Stimulated activated CD8-positive, alpha-beta memory T cell treated with anti-CD3 and anti-CD28 coated beads, Interleukin-12 subunit alpha, Interleukin-12 subunit beta, amount 100 ng/mL, for 1 hour (primary cell): ENCODE measurements around the gene ARHGAP6.

Source experiments
- DNase-seq: peaks from one replicate; pipeline ENCODE4 v3.0.0-alpha.2; 2020; ENCODE audit warnings: low read depth

ARHGAP6 gene

DNA sequence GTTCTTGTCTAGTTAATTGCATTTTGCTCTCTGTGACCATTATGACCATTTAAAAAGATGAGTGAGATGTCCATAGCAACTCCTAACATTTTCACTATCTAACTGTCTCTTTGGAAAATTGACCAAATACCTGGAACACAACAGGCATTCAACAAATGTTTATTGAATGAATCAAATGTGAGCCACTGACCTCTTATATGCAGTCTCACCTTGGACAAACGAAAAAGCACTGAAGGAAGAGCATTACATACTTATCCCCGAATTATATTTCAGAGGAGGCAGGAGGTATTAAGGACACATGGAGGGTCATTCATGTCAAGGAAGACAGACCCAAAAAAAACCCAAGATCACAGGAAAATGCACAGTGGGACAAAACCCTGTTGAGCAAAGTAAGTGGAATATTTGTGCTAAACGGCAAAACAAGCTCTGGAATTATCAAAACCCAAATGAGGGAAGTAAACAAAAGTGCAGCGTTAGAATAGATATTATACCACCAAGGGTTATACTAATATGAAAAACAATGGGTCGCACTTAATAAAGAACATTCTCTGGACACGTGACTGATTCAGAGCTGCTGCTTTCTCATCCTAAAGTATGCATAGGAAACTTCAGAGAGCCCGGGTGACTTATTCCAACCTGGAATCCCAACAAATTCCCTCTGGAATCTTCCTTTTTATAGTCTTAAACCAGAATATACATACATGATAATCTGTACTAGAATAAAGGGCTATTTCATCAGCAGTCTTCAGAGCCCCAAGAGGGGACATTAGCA, 240.6 kb downstream of the ARHGAP6 start:
- no peak for DNase-seq

DNA sequence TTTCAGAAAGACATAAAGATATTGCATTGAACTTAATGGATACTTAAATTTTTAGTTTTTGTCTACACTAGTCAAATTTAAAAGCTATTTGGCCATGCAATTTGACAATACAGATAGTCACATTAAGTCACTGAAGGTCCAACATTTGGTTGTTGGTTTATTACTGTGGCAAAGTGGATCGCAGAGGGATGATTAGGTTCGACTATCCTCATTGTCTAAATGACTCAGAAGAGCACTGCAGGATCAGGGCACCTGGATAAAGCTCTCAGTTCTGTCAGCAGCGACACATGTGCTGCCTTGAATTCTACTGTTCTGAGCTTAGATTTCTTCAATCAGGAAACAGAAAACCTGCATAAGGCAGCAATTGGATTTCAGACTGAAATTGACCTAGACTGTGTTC, 241.8 kb downstream of the ARHGAP6 start:
- no peak for DNase-seq

DNA sequence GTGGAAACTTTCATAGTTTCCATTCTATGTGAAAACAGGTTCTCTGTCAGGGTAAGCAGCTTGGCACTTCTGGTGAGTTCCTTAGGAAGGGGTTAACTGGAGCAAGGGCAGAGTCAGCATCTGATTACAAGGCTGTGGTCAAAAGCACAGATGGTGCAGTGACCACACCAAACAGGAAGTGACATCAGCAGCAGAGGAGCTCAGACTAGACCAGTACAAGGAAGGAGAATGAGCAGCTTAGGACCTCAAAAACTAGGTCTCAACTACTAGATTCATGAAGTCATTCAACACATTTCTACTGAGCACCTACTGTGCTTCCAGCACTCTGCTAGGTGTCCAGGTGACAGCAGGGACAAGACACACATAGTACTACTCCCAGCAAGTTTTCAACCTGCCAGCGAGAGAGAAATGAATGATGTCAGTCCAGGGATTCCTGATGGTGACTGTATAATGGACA, 242.3 kb downstream of the ARHGAP6 start:
- no peak for DNase-seq

DNA sequence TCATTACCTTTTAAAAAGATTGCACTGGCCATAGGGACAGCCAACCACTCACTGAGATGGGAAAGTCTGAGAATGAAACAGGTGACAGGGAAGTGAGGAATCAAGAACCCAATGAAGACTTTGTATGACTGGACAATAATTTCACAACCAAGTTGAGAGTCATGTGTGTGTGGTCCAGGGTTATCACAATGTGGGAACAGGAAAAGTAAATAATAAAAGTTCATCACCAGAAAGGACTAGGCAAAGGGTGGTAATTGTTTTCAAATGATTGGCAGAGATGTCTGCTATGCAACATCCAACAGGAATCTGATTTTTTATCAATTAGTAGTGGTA, 243.2 kb downstream of the ARHGAP6 start:
- no peak for DNase-seq

DNA sequence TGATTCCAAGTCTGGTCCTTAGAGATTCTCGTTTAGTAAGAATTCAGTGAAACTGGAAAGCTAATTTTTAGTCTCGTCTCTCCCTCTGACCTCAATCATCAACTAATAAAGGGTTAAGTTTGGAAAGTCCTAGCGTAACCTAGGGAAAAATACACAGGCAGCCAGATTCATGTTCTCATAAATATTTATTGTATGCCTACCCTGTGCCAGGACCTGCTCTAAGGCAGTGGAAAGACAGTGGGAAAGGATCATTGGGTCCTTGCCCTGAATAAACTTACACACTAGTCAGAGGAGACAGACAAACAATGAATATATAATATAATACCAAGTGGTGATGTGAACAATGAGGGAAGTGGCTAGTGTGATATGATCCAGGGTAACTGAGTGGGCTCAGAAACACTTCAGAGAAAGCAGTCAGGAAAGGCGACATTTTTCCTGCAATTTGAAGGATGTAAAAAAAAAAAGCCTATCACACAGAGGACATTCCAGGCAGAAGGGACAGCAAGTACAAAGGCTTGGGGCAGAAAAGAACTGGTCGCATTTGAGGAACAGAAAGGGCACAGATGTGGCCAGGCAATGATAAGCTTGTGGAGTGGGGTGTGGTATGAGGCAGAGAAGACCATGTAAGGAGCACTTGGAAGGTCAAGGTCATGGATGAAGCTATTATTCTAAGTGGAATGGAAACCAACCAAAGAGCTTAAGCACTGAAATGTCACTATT, 243.8 kb downstream of the ARHGAP6 start:
- DNase-seq: no peak

DNA sequence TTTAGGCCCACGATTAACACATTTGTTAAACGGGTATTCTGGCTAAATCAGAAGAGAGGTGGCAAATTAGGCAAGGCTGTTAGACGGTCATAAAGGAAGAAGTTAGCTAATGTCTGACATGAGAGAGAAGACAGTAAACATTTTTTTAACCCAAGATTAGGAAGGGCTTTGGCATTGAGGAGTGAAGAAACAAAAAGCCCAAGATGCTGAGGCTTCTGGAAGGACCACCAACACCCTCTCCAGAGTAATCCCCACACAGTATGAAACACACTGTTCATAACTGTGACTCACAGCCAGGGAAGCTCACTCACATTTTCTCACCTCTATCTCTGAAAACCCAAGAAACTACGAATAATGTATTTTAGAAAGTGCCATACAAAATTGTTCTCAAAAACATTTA, 244.9 kb downstream of the ARHGAP6 start:
- DNase-seq: no peak

DNA sequence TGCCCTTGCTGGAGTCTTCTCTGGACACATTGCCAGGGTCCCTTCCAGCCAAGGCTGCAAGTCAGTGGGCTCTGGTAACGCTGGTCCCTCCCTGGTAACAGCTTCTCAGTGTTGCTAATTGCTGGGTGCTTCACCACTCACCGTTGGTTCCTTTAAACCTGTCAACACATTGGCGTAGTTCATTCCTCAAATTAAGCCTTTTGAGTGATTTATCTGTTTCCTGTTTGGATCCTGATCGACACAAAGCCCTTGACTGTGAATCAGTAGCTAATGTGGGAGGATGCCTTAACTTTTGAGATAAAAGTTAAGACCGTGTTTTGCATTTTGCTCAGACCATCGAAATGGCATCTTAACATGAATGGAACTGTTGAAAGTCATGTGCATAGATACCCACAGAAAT, 246.6 kb downstream of the ARHGAP6 start:
- DNase-seq: no peak

DNA sequence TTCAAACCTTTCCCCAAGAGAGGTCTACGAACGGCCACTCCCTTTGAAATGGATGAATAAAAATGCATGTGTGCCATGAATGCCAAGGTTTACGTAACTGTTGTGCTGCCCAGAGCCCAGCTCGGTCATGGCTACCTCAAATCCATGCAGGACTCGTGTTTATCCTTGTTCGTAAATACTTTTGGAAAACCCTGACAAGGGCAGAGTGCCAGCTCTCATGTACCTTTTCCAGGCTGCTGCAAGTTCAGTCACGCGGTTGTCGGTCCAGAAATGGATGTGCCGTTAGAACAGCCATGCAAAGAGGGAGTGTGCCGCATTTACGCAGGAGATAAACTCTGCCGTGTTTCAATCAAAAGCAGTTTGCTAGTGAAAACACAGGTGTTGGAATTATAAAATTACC, 249.1 kb downstream of the ARHGAP6 start:
- no peak for DNase-seq

DNA sequence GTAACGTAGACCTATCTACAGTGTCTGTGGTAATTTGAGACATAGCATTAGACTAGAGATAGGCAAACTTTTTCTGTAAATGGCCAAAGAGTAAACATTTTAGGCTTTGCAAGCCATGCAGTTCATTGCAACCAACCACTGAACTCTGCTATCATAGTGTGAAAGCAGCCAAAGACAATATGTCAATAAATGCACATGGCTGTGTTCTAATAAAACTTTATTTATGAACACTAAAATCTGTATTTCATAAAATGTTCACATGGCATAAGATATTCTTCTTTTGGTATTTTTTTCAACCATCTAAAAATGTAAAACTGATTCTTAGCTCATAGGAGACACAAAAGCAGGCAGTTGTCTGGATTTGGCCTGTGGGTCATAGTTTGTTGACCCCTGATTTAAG, 251.6 kb downstream of the ARHGAP6 start:
- DNase-seq: no peak

DNA sequence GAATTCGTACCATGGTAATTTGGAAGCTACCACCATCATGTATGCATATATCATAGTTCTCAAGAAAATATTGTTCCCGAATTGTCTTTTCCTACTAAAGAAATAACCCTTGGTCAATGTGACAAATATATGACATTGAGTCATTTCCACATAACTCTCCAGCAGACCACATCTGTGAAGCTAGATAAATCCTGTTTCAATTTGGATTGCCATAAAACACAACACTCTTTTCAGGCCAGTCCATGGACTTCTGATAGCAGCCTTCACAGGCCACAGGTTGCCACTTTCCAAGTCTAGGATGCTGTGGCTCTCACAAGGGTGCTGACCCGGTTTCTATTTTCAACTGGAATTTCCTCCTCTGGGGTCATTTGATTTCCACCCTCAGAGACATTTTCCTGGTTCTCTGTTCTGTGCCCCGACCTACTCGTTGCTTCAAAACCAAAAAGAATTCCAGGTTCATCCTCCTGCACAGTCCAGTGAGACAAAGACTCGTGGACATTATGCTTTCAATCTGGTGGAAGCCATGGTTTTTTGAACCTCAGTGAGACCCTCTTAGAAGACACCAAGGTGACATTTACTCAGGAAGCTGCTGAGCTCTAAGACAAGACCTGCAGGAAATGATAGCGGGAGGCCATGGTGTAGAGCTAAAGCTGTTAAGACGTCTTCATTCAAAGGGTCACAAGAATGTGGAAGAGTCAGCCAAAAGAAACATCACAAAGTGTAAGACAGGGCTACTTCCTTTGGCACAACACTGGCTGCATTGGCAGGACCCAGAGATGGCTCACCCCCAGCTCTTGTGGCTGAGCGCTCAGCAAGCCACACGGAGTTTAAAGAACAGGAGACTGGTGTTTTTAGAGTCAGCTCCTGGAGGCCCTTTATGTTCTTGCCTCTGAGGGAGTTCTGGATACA, 252.8 kb downstream of the ARHGAP6 start:
- no peak for DNase-seq

DNA sequence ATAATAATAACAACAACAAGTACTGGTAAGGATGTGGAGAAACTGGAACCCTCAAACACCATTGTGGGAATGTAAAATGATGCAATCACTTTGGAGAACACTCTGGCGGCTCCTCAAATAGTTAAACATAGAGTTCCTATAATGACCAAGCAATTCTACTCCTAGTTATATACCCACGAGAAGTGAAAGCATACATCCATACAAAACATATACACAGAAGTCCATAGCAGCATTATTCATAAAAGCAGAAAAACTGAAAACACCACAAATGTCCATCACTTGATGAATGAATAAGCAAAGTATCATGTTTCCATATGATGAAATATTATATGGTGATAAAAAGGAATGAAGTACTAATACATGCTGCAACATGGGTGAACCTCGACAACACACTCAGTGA, 255.8 kb downstream of the ARHGAP6 start:
- DNase-seq: no peak

DNA sequence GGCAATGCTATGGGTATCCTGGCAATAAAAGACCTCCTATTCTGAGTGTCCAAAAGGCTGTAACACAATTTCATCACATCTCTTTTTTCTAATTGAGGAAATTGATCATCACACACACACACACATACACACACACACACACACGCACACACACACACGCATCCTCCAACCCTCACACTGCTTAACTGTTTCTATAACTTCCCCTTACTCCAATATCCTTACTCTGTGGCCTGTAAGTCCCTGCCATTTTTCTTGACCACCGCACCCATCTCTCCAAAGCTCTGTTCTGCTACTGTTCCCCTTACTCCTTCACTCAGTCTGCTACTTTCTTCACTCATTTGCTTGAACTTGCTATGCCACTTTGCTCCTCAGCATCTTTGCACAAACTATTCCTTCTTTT, 256.9 kb downstream of the ARHGAP6 start:
- DNase-seq: no peak

DNA sequence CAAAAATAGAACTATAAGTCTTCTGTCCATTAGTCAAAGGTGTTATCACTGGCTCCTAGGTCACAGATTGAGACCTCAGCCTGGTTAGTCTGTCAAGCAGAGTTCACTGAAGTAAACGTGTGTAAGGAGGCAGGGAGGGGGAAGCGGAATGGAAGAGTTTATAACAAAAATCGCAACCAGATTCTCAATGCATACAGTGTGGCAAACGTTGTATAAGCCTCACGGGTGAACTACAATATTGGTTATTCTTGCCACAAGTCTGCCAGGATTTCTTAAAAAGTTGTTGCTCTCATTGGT, 257.7 kb downstream of the ARHGAP6 start:
- DNase-seq: no peak

DNA sequence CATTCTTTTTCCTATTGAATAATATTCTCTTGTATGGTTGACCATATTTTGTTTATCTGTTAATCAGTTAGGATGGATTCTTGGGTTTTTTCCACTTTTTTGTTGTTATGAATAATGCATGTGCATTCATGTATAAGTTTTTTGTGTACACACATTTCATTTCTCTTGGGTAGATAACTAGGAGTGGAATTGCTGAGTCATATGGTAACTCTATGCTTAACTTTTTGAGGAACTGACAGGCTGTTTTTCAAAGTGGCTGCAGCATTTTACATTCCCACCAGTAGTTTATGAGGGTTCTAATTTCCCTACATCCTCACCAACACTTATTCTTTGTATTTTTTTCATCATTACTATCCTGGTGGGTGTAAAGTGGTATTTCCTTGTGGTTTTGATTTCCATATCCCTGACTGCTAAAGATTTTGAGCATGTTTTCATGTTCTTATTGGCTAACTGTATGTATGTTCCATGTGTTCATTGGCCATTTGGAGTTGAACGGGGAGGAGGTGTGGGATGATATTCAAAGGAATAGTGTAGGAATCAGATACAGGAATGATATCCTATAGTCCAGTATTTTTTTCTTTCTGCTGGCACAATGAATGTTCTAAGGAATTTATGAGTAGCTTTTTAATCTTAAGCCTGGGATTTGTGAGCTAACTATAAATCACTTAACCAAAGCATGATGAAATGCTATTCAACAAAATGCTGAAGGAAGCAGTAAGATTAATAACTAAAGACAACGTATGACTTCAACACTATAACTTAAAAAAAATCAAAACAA, 258.2 kb downstream of the ARHGAP6 start:
- no peak for DNase-seq

DNA sequence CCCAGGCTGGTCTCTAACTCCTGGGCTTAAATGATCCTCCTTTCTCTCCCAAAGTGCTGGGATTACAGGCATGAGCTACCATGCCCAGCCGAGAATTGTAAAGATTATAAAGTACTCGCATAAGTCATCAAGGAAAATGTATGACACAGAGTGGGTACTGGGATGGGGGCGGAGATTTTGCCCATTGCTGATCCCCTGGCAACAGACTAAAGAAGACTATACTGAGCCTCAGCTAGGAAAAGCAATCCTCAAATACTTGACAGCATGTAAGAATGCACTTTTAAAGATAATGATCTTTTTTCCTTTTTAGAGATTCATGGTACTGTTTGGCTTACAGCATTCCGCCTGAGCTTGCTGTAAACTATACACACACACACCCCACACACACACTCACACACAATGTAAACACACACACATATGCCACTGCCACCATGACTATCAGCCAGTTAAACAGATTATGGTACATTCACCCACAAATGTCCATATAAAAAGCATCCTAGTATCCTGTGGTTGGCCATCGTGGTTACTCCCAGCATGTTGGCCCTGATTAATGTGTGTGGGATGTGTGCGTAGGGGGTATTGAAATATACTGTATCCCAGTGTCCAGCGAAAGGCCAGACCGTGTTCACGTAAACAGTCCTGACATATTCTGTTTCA, 259.5 kb downstream of the ARHGAP6 start:
- DNase-seq: no peak

DNA sequence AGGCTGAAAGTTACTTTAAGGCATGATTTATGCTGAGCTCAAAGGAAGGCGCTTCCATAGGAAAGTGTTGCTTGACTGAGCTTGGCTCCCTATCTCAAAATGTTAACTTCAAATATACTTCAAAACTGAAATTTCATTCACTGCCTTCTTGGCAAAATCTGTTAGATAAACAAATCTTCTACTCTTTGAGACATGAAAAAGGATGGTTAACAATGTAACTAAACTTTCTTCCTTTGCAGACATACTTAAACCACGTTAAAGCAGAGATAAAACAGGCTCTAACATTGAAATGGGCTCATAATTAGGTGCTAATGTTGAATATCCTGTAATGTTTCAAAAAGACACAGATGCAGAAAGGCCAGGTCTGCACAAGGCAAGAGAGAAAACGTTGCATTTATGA, 262.1 kb downstream of the ARHGAP6 start:
- DNase-seq: no peak

DNA sequence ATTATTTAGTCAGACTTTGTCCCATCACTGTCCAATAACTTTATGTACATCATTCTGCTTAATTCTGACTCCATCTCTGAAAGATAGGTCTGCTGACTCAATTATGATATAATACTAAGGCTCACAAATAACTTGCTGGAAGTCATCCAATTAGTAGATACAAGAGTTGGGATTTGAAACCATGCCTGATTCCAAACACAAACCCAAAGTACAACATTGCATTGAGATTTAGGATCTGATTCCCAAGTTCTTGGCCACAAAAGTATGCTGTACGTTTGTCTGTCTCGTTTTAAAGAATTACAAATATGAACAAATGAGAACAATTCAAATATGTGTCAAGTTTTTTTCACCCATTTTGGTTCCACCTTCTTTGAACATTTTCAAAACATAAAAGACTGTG, 263.8 kb downstream of the ARHGAP6 start:
- no peak for DNase-seq

DNA sequence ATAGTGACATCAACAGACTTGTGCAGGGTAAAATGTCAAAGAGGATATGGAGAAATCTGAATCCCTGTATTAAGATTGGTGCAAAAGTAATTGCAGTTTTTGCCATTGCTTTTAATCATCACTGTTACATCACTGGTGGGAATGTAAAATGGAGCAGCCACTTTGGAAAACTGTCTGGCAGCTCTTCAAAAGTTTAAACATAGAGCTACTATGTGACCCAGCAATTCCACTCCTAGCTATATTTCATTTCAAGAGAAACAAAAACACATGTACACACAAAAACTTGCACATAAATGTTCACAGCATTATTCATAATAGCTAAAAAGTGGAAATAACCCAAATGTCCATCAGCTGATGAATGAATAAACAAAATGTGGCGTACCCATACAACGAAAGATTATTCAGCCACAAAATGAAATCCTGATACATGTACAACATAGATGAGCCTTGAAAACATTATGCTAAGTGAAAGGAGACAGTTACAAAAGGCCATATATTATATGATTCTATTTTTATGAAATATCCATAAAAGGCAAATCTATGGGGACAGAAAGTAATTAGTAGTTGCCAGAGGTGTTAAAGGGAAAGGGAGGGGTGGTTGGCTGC, 266.1 kb downstream of the ARHGAP6 start:
- no peak for DNase-seq

DNA sequence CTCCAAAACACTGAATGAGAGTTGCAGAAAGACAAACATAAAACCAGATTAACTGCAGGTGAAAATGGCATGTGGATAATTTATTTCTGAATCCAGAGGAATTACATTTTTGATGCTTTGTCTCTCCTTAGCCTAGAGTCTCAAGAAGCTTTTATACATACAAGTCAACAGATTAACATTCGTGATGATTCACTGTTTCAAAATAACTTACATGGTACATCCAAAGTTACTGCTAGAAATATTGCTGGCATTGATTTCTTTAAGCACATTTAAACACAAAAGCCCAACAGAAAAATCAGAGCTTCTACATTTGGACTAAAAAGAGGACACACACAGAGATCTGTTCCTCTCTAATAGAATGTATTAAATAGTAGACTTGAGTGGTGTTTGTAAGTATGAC, 266.9 kb downstream of the ARHGAP6 start:
- DNase-seq: no peak

DNA sequence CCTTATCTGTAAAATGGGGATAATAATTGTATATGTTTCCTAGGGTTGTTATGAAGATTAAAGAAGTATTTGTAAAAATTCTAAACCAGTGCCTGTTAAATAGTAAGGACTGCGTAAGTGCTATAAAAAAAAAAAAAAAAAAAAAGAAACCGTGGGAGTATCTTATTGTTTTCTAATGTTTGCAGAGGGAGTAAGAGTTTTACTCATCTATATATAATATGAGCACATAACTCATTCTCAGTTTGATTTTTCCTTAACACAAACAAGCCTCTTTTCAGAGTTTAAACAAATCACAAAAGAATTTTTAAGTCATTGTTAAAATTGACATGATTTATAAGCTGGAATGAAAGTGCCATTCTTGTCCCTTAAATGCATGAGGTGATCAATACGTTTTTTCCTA, 267.6 kb downstream of the ARHGAP6 start:
- DNase-seq: no peak

DNA sequence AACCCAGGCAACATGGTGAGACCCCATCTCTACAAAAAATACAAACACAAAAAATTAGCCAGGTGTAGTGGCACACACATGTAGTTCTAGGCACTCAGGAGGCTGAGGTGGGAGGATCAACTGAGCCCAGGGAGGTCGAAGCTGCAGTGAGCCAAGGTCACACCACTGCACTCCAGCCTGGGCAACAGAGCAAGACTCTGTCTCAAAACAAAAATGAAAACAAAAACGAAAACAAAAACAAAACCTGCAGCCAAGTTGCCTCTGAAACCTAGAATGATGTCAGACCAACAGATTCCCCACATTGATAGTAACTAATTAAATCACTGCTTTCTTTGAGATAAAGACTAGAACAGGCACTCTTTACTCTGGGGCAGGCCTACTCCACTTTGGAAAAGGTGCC, 268.0 kb downstream of the ARHGAP6 start:
- DNase-seq: no peak
